HG03175 (cell line): ENCODE measurements around the gene DDX10.
A peak's percentile ranks its signal among the peaks of the same experiment; 100 is the strongest.
"Not testable (repeated sequence)": the region's sequence is repeated elsewhere in the genome, so short reads cannot be mapped to it uniquely, and the experiment has no call there.

Source experiments
- ATAC-seq: cut with Tn5 transposase; IDR thresholded peaks from one replicate; pipeline ENCODE4 v1.9.1; 2021; ENCODE audit warnings: mild to moderate bottlenecking, moderate library complexity; ENCODE audit not compliant: unreplicated experiment

Gene DDX10

DNA sequence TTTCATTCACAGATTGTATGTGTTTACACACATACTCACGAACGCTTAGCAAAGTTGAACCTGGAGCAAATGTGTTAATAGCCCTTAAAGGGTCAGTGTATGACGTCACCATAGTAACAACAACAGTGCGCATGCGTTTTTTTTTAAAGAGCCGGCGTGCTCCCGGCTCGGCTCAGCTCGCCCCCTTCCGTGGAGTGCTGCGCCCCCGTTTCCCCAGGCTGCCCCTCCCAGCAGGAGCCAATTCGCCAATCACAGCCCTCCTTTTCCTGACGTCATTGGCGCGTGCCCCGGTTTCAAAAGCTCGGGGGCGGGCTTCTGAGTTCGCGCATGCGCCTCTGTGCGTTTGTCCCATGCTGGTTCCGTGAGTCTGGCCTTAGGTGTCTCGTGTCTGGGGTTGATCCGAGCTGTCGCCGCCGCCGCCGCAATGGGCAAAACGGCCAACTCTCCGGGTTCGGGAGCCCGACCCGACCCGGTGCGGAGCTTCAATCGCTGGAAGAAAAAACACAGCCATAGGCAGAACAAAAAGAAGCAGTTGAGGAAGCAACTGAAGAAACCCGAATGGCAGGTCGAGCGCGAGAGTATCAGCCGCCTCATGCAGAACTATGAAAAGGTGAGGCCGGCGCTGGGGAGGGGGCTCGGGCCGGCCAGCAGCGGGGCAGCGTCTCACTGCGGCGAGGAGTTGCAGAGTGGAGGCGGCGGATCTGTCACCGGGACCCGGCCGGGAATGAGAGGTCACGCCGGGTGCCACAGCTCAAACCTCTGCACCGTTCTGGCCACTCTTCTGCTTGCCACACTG, at the start of gene DDX10:
Gene DDX10 (plus strand): TSS at position 340 of the 796 bp plus-strand sequence. CDS start 85 bp downstream, at position 425.
- peak; percentile 77 for ATAC-seq

DNA sequence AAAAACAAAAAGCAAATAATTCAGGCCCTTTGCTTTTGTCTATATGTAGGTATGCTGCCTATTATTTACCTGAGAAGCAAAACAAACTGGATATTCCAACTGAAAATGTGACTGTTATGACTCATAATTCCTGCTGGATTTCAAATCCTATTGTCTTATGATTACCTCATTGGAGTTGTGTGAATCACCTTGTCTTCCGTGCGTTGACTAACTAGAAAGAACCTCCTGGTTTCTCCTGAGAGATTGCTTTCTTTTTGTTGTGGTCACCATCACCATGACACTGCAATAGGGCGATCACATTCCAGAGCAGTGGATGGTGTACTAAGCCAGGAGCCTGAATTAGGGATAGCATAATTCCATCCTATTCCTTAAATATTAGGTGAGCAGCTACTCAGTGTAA, 48.3 kb upstream of the DDX10 start:
- ATAC-seq, result no peak

DNA sequence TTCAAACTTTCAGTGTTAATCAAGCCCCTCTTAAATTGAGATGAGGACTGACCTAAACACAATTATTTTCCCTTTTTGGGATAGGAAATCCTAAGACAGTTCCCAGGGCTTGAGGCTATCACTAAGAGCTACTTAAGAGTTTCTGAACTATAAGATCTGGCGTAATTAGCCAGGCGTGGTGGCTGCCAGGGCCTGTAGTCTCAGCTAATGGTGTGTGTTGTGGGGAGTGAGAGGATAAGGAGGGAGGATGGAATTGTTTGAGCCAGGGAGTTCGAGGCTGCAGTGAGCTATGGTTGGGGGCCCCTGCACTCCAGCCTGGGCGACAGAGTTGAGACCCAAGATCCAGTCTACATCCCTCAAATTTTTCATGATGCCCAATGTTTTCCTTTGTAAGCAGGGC, 47.8 kb upstream of the DDX10 start:
- no peak for ATAC-seq

DNA sequence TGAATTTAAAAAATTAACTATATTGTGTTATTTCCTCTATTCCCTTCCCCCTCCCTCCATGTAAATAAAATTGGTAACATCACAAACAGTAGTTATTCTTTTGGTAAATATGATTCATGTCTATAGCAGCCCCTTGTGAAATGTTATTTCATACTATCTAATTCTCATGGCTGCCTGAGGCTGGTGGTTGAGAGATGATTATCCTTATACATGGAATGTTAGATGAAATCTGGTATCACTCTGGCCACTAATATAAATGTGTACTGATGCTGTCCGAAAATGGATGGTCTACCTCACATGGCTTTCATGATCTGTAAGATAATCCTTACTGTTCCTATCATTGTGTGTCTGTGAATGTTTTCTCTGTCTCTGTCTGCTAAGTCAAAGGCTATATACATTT, 46.3 kb upstream of the DDX10 start:
- no peak for ATAC-seq

DNA sequence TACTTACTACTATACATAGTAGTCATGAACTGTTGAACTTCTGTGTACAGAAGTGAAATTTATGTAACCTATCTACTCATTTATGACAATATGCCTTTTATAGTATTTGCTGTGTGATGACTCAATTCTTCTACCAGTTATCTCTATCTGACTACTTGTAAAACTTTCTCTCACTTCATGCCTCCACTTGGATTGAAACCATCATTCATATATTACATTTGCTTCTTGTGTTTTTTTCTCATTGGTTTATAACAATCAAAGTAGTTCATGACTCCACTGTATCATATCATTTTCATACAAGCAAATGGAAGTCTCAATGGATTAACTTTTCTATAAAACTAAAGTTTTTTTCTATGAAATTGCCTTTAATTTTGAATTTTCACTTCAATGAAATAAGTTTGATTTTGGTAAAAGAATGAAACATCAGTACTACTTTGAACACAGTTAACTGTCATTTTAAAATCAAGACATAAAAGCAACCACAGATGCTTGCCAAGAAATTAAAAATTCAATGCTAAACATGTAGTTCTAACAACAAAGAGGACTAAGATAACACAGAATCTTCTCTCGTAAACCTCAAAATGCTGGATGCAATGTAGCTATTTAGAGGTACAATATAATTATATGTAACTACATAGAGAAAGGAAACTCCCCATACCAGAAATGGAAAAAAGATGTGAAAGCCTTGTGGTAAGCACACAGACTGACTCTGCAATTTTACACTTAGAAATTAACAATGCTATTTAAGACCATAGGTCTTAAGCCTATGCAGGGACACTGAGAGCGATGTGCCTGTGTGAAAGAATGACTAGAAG, 43.7 kb upstream of the DDX10 start:
- peak; percentile 87 for ATAC-seq

DNA sequence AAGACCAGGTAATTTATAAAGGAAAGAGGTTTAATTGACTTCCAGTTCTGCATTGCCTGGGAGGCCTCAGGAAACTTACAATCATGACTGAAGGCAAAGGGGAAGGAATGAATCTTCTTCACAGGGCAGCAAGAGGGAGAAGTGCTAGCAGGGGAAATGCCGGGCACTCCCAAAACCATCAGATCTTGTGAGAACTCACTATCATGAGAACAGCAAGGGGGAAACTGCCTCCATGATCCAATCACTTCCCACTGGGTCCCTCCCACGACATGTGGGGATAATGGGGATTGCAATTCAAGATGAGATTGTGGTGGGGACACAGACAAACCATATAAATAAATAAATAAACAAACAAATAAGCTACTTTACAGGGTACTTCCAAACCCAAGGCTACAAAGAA, 42.5 kb upstream of the DDX10 start:
- ATAC-seq, result no peak

DNA sequence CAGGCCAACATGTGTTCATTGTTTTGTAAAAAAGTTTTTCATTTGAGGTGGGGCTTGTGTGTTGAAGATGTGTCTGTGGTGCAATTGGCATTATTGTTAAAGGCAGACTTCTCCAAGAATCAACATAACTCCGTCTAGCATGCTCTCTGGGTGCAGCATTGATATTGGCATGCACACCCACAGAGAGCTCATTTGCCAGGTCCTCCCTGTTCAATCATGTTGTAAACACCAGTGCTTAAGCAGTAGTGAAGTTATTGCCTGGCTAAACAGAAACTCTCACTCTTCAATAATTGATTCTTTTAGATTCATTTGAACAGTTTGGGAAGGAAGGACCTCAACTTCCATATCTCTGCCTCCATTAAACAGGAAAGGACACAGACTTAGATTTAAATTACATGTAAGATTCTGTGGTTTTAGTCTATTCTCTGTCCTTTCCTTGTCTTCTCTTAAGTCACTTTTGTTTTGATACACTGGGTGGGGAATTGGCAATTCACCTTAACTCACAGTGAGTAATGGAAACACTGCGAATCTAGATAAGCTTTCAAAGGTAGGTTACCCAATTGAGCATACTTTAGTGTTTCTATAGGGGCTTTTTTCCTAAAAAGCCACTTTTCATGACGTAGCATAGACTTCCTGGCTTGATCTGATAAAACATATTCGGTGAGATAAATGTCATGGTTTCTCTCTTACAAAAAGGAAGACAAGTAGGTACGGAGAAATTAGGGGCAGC, 40.5 kb upstream of the DDX10 start:
- ATAC-seq, result no peak

DNA sequence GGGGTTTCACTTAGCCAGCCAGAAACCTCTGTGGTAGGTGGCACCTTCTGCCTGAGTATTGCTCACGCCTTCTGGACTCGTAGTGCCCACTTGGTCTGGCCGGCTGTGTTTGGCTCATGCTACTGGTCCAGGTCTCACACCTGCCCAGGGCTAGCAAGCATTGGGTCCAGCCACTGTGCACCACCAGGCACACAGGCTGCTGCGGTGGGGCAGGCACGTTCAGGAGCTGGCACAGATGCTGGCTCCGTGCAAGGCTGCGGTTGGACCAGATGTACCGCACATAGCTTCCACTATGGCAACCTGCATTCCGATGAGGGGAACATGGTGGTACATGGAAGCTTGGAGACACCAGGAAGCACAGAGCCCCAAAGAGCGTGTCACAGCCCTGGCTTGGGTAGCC, 36.5 kb upstream of the DDX10 start:
- ATAC-seq, result no peak

DNA sequence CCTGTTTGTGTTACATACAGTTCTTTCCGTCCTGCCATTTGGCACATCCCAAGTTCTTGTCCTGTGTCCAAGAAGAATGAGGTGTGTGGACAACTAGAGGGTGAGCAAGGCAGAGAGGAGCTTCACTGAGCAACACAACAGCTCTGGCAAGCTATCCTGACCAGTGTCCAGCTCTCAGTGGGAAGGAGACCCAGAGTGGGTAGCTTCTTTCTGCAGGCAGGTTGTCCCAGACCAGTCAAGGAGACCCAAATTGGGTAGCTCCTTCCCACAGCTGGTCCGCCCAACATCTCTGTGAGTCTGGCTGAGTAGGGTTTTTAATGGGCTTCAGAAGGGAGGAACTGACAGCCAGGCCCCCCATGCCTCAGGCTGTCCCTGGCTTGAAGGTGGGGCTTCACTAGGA, 36.1 kb upstream of the DDX10 start:
- ATAC-seq, result no peak

DNA sequence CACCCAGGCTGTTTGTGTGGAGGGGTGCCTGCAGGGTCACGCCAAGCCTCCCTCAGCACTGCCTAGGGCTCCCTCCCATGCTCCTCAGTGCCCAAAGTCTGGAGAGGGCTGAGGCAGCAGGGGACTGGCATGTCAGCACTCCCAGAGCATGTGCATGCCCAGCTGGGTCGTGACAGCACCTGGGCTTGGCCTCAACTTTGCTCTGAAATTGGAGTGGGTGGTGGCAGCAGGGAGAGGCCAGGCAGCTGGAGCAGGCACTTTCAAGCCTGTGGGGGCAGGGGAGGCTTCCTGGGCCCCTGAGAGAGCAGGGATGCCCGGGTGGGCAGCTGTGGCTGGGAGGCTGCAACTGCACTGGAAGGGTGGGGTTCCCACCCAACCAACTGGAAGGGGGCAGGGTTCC, 35.6 kb upstream of the DDX10 start:
- no peak for ATAC-seq

DNA sequence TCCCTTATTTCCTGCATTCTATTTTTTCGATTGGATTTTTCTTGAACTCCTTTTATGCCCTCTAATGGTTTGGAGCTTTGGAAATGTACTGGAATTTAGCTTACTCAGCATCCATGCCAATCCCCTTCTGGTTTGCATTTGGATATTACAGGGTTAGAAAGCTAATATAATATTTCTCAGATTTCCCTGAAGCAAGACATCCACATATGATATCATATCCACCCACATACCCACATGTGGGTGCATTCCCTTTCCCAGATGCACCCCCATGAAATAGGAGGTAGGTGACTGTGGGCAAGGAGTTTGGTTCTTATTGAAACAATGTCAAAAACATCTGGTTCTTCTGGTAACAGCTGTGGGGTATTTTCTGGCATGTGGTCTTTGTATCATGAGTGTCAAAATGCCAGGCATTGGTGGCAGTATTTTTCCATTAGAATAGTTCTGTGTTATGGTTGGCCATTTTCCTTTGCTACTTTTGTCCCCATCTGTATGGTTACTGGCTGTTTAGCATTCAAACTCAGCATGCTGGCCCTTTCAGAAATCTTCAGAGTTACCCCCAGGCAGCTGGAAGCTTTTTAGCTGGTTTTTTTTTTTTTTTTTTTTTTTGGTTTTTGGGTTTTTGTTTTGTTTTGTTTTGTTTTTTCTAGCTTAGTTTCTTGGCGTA, 32.7 kb upstream of the DDX10 start:
- ATAC-seq, result no peak

DNA sequence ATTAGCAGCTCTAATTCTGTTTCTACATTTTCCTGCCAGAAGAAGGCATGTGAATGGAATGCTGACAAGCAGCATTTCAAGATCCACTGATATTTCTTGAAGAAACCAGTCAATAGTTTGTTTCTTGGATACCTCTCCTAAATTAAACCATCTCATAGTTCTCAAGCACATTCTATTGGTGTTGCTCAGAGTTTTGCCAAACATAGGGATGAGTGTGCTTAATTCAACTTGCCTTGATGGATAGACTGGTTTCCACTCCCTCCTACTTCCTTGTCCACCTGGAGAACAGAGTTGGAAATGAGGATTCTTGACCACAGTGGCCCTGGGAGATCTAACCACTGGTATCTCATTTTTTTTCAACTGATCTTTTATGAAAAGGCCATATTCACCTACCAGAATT, 29.8 kb upstream of the DDX10 start:
- no peak for ATAC-seq

DNA sequence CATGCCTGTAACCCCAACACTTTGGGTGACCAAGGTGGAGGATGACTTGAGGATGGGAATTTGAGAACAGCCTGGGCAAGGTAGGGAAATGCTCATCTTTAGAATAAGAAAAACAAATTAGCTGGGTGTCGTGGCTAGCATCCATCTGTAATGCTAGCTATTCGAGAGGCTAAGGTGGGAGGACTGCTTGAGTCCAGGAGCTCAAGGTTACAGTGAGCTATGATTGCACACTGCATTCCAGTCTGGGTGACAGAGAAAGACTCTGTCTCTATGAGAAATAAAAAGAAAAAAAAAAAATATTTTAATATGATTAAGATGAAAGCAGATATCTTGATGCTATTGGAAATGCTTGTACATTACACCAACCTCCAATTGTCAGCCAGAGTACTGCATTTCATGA, 28.6 kb upstream of the DDX10 start:
- no peak for ATAC-seq

DNA sequence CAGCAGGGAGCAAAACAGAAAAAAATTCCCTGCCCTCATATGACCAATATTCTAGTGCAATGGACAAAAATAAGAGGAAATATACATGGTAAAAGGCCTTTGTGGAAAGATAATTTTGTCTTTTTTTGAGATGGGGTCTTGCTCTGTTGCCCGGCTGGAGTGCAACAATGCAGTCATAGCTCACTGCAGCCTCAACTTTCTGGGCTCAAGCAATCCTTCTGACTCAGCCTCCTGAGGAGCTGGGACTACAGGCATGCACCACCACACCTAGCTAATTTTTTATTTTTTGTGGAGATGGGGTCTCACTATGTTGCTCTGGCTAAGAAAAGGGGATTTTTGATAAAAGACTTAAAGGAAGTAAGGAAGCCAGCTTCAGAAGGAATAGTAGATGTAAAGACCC, 25.7 kb upstream of the DDX10 start:
- ATAC-seq, result no peak

DNA sequence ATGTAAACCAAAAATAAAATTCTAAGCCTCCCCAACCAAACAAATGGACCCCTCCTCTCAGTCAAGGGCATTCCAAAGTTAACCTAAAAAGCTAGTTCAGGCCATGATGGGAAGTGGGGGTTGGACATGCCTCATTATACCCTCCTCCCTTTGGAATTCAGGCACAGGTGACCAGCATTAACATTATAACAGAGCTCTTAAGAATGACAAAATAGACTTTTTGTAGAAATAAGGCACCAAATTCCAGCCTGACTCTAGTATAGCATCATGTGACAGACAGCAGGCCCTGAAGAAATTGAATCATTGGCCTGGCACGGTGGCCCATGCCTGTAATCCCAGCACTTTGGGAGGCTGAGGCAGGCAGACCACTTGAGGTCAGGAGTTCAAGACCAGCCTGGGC, 23.1 kb upstream of the DDX10 start:
- not testable (repeated sequence) for ATAC-seq

DNA sequence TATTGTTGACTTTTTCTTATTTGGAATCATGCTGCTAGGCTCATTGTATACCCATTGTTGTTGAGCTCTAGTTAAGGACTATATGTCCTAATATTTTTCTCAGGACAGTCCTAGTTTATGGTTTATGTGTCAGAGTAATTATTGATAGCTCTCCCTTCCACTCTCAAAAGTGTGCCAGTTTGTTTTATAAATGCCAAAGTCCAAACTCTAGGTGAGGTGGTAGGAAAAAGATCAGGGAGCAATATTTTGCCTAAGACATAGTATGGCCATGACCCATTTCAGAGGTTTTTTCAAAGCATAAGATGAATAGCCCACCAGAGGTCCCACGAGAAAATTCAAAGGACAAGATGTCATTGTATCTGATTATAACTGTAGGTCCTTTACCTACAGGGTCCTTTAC, 20.9 kb upstream of the DDX10 start:
- ATAC-seq, result no peak

DNA sequence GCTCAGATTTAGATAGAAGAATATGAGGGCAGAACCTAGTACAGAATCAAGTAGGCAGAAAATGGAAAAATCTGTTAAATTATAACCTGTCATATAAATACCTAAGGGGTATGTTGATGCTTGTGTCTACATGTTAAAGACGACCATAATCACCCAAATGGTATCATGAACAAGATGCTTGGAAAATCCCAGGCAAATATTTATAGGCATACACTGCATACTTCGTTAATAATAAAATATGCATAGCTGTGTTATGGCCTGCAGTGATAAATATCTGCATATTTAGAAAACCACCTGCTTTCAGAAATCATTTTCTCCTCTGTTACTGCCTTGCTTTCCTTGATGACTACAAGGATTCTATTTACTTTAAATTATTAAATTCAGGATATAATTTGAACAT, 18.9 kb upstream of the DDX10 start:
- ATAC-seq, result no peak

DNA sequence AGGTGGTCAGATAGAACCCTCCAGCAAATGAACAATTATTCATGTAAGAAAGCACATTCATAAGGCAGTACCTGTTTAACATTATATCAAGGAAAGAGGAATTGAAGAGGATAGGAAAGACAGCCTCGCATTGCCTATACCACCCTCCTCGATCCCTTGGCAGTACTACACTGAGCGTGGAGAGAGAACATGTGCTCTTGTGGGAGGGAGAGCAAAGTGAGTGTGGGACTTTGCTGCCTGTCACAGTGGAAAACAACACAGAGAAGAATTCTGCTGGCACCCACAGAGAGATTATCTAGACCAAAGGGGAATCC, 17.5 kb upstream of the DDX10 start:
- no peak for ATAC-seq

DNA sequence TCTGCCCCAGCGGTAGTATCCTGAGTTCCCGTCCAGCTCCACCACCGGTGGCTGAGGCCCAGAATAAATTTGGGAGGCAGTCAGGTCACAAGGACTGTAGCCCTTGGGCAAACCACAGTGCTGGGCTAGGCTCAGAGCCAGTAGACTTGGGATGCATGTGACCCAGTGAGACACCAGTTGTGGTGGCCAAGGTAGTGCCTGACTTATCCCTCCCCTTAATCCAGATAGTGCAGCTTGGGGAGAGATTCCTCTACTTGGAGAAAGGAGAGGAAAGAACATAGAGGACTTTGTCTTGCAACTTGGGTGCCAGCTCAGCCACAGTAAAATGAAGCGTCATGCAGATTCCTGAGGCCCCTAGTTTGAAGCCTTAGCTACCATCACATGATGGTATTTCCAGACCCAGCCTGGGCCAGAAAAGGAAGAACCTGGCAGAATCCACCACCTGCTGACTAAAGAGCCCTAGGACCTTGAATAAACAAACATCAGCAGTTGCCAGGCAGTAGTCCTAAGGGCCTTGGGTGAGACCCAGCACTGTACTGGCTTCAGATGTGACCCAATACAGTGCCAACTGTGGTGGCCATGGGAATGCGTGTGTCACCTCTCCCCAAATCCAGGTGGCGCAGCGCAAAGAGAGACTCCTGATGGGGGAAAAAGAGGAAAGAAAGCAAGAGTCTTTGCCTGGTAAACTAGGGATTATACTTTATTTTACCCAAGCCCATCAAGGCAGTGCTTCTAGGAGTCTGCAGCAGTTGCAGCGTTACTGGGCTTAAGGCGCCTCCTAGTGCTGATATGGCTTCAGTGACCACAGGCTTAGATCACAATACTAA, 17.0 kb upstream of the DDX10 start:
- peak; percentile 93 for ATAC-seq

DNA sequence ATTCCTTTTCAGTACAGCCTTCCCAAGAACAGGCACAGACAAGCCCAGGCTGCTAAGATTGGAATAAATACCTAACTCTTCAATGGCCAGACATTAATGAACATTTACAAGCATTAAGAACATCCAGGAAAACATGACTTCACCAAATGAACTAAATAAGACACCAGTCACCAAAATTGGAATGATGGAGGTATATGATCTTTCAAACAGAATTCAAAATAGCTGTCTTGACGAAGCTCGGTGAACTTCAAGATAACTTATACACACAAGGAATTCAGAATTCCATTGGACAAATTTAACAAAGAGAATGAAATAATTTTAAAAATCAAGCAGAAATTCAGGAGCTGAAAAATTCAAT, 16.4 kb upstream of the DDX10 start:
- ATAC-seq, result no peak

DNA sequence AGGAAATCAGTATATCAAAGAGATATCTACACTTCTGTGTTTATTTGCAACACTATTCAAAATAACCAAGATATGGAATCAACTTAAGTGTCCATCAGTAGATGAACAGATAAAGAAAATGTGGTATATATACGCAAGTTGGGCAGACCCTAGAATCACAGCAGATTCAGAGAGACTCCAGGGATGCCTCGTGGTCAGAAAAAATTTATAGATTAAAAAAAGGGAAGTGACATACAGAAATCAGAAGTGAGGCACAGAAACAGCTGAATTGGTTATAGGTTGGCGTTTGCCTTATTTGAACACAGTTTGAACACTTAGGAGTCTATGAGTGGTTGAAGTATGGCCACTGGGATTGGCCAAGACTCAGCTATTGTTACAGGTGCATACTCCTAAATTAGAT, 10.8 kb upstream of the DDX10 start:
- not testable (repeated sequence) for ATAC-seq
